ENCODE results near the gene BLID.

The BLID gene

DNA sequence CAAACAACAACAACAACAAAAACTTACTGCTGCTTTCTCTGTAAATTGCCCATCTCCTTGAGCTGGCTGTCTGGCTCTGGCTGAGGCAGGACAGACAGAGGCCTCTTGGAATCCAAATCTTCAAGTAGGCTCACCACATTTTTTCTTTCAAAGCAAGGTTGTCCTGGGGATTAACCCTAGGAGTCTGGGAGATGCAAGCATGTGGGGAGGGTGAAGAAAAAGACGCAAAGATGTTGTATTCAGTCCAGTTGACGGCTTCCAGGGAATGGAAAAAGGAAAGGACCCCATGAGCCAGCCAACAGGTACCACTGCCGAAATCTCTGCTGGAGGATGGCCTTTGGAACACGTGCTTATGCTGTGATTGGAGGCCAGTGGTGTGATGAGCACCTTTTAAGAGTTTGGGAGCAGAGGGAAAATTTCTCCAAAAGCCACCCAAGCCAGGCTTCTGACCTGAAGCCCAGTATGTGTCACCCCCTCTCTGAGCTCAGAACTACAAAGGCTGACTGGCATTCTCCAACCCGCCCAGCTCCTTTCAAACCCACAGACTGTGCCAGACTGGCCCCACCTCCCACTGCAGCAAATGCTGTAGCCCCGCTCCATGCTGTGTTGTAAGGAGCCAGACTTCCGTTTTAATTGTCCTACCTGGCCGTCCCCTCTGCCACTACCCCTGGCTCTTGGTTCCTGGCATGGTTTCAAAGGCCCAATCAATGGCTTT is 10.8 kb downstream of the BLID start:
- Histone ChIP-seq H3K4me3 (ENCODE audit: low read depth, low read length) (no peak overlapping the region), H3K27ac (ENCODE audit: extremely low read depth, low read depth, low read length) (no peak overlapping the region), H3K9me3 (ENCODE audit: control insufficient read depth, insufficient read depth, low read depth, low read length) (no peaks in the 10 kb centered on the region), H3K36me3 (ENCODE audit: control insufficient read depth in 2 of 2, insufficient read depth in 1 of 2, low read length in 2 of 2) (no peaks in the 10 kb centered on the region), H3K4me1 (ENCODE audit: control insufficient read depth, insufficient read depth, low read length) (no peaks in the 10 kb centered on the region)
- ChIA-PET POLR2A (no interaction called here), CTCF (interaction anchor here (0.7 to 1.6 kb wide), 3 partner anchors 19 to 291 kb away, joined by 4 to 7 read pairs (median 4); no protein-coding TSS in a partner anchor)
- TF ChIP-seq ZNF274 (IDR thresholded peaks at IDR 0.05; ENCODE audit: low read length) (no peak), ZNF274 (tag by site-specific recombination; IDR thresholded peaks at IDR 0.05; ENCODE audit: borderline replicate concordance) (no peak), KLF9 (tag by site-specific recombination; IDR thresholded peaks at IDR 0.05; ENCODE audit: low read depth) (no peak), ZNF677 (tag by site-specific recombination; IDR thresholded peaks at IDR 0.05) (no peak), ZSCAN30 (tag by site-specific recombination; IDR thresholded peaks at IDR 0.05) (no peak), ZNF548 (tag by site-specific recombination; IDR thresholded peaks at IDR 0.05) (no peak), ZNF501 (tag by site-specific recombination; IDR thresholded peaks at IDR 0.05) (no peak), ZNF785 (tag by site-specific recombination; IDR thresholded peaks at IDR 0.05) (no peak), KLF1 (tag by site-specific recombination; IDR thresholded peaks at IDR 0.05) (no peak), ZNF146 (tag by site-specific recombination; IDR thresholded peaks at IDR 0.05) (no peak), ZBTB8A (tag by site-specific recombination; IDR thresholded peaks at IDR 0.05) (no peak), ZNF324 (tag by site-specific recombination; IDR thresholded peaks at IDR 0.05) (no peak), SP7 (tag by site-specific recombination; IDR thresholded peaks at IDR 0.05) (no peak), ZNF354C (tag by site-specific recombination; IDR thresholded peaks at IDR 0.05; ENCODE audit: borderline replicate concordance, low read depth) (no peak), ZNF2 (tag by site-specific recombination; IDR thresholded peaks at IDR 0.05) (no peak), ZNF433 (tag by site-specific recombination; IDR thresholded peaks at IDR 0.05; ENCODE audit: low read depth) (no peak), ZNF350 (tag by site-specific recombination; IDR thresholded peaks at IDR 0.05) (no peak)

DNA sequence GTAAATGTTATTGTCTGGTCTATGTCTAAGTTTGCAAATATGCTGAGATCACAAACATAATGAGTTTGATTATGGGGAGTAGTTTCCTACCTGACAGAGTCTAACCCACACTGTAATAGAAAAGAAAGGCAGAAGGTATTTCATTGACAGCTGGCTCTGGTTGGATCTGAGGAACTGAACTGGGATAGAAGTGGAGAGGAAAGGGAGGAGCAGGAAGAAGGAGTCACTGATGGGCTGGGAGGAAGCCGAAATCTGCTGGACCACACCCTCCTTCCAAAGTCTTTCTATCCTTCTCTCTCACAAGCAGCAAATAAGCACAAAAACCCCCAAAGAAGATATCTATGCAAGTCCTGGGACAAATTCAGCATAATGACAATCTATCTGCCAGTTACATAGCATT is 11.7 kb downstream of the BLID start:
- ChIA-PET POLR2A (no interaction called here), CTCF (interaction anchor here (0.7 kb wide), 1 partner anchor 725 kb away, joined by 3 read pairs; no protein-coding TSS in a partner anchor)
- no peak overlapping the region for H3K4me3 ChIP-seq (ENCODE audit: low read depth, low read length)
- no peaks in the 10 kb centered on the region for H3K36me3 ChIP-seq (ENCODE audit: control insufficient read depth in 2 of 2, insufficient read depth in 1 of 2, low read length in 2 of 2)
- H3K27ac ChIP-seq (ENCODE audit: extremely low read depth, low read depth, low read length), result no peak overlapping the region
- H3K9me3 ChIP-seq (ENCODE audit: control insufficient read depth, insufficient read depth, low read depth, low read length), result no peaks in the 10 kb centered on the region
- no peaks in the 10 kb centered on the region for H3K4me1 ChIP-seq (ENCODE audit: control insufficient read depth, insufficient read depth, low read length)
- TF ChIP-seq ZNF184 (tag by site-specific recombination; IDR thresholded peaks at IDR 0.05) (no peak), ZFP37 (tag by site-specific recombination; IDR thresholded peaks at IDR 0.05) (no peak), ZNF670 (tag by site-specific recombination; IDR thresholded peaks at IDR 0.05; ENCODE audit: low read depth) (no peak), ZNF596 (tag by site-specific recombination; IDR thresholded peaks at IDR 0.05) (no peak), ZBTB7A (tag by site-specific recombination; IDR thresholded peaks at IDR 0.05; ENCODE audit: low read depth) (no peak), ZNF248 (tag by site-specific recombination; IDR thresholded peaks at IDR 0.05) (no peak), ZNF530 (tag by site-specific recombination; IDR thresholded peaks at IDR 0.05; ENCODE audit: low read depth) (no peak), ZNF777 (tag by site-specific recombination; IDR thresholded peaks at IDR 0.05; ENCODE audit: borderline replicate concordance) (no peak), WT1 (tag by site-specific recombination; IDR thresholded peaks at IDR 0.05) (no peak)
- TF ChIP-seq, protein P1, sequence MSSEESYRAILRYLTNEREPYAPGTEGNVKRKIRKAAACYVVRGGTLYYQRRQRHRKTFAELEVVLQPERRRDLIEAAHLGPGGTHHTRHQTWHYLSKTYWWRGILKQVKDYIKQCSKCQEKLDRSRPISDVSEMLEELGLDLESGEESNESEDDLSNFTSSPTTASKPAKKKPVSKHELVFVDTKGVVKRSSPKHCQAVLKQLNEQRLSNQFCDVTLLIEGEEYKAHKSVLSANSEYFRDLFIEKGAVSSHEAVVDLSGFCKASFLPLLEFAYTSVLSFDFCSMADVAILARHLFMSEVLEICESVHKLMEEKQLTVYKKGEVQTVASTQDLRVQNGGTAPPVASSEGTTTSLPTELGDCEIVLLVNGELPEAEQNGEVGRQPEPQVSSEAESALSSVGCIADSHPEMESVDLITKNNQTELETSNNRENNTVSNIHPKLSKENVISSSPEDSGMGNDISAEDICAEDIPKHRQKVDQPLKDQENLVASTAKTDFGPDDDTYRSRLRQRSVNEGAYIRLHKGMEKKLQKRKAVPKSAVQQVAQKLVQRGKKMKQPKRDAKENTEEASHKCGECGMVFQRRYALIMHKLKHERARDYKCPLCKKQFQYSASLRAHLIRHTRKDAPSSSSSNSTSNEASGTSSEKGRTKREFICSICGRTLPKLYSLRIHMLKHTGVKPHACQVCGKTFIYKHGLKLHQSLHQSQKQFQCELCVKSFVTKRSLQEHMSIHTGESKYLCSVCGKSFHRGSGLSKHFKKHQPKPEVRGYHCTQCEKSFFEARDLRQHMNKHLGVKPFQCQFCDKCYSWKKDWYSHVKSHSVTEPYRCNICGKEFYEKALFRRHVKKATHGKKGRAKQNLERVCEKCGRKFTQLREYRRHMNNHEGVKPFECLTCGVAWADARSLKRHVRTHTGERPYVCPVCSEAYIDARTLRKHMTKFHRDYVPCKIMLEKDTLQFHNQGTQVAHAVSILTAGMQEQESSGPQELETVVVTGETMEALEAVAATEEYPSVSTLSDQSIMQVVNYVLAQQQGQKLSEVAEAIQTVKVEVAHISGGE (tag by site-specific recombination; conservative IDR thresholded peaks at IDR 0.05; ENCODE audit: low read depth), result no peak
- TF ChIP-seq, protein P2, sequence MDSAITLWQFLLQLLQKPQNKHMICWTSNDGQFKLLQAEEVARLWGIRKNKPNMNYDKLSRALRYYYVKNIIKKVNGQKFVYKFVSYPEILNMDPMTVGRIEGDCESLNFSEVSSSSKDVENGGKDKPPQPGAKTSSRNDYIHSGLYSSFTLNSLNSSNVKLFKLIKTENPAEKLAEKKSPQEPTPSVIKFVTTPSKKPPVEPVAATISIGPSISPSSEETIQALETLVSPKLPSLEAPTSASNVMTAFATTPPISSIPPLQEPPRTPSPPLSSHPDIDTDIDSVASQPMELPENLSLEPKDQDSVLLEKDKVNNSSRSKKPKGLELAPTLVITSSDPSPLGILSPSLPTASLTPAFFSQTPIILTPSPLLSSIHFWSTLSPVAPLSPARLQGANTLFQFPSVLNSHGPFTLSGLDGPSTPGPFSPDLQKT (IDR thresholded peaks at IDR 0.05; ENCODE audit: borderline replicate concordance, low read depth, low read length), result no peak
- TF ChIP-seq, protein P3, sequence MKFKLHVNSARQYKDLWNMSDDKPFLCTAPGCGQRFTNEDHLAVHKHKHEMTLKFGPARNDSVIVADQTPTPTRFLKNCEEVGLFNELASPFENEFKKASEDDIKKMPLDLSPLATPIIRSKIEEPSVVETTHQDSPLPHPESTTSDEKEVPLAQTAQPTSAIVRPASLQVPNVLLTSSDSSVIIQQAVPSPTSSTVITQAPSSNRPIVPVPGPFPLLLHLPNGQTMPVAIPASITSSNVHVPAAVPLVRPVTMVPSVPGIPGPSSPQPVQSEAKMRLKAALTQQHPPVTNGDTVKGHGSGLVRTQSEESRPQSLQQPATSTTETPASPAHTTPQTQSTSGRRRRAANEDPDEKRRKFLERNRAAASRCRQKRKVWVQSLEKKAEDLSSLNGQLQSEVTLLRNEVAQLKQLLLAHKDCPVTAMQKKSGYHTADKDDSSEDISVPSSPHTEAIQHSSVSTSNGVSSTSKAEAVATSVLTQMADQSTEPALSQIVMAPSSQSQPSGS (tag by site-specific recombination; IDR thresholded peaks at IDR 0.05; ENCODE audit: low read depth), result no peak
- TF ChIP-seq, protein P4, sequence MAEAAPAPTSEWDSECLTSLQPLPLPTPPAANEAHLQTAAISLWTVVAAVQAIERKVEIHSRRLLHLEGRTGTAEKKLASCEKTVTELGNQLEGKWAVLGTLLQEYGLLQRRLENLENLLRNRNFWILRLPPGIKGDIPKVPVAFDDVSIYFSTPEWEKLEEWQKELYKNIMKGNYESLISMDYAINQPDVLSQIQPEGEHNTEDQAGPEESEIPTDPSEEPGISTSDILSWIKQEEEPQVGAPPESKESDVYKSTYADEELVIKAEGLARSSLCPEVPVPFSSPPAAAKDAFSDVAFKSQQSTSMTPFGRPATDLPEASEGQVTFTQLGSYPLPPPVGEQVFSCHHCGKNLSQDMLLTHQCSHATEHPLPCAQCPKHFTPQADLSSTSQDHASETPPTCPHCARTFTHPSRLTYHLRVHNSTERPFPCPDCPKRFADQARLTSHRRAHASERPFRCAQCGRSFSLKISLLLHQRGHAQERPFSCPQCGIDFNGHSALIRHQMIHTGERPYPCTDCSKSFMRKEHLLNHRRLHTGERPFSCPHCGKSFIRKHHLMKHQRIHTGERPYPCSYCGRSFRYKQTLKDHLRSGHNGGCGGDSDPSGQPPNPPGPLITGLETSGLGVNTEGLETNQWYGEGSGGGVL (tag by site-specific recombination; IDR thresholded peaks at IDR 0.05), result no peak
